Lower leg skin (tissue), 4 donors: Measurements from ENCODE around the gene ATP4A. TPM values are rescaled to one million over a fixed set of nuclear protein-coding genes. Genes with fewer than 3 reads are reported as not detected.

Experiments used
- DNase-seq, 2 donors: peaks; one replicate each; pipeline ENCODE4 v3.0.0-alpha.2; 2019; ENCODE audit warnings: low spot score in 2 of 2
- H3K4me3 ChIP-seq: fragments of 200-600 bp; sonication (generic); 2 replicates; pipeline ENCODE4 v1.5.1; 2017; ENCODE audit warnings: mild to moderate bottlenecking, low read depth; ENCODE audit not compliant: poor library complexity, severe bottlenecking
- CTCF ChIP-seq, 3 donors: fragments of 450-650 bp; IDR thresholded peaks; one replicate each; pipeline ENCODE4 v1.5.1; 2016; ENCODE audit warnings: antibody characterized with exemption in 3 of 3, mild to moderate bottlenecking in 3 of 3, moderate library complexity in 2 of 3
- POLR2A ChIP-seq, 2 donors: fragments of 450-650 bp; IDR thresholded peaks; one replicate each; pipeline ENCODE4 v1.6.1; 2016 to 2017; ENCODE audit warnings: antibody characterized with exemption in 2 of 2, mild to moderate bottlenecking in 1 of 2, moderate library complexity in 1 of 2
- WGBS, 2 donors: methylation state at CpG; one replicate each; pipeline ENCODE4 v1.1.5; 2018; 5-methylcytosine and 5-hydroxymethylcytosine counted together
- intact Hi-C: fragments of 100-400 bp; cut with DNase I; formaldehyde crosslinking; loops from one replicate; pipeline ENCODE4 v1.15.0; 2023; ENCODE audit warnings: low total_unique reads
- total RNA-seq, 4 donors: library from RNA; depleted of rRNA; stranded (reverse); fragments of >200 nt; gene quantifications; one replicate each; pipeline ENCODE4 v1.1.0, GENCODE V29; 2016

The ATP4A gene
- total RNA-seq, 4 donors from 2014 or later = not detected

- no peak overlapping the region for H3K4me3 ChIP-seq
- intact Hi-C loops = loop anchor here (5.0 kb wide), 1 partner anchor 505 kb away; no protein-coding TSS in a partner anchor
- 54 to 65% methylated on average over 2 of the region's 2 CpGs for WGBS, 2 donors
- TF ChIP-seq CTCF (IDR thresholded peaks at IDR 0.05) (no peak), POLR2A (IDR thresholded peaks at IDR 0.05) (no peak)
- DNase-seq = no peak
These were observed 682 bp downstream of the ATP4A start for GRCh38 chr19:35562776-35563175.

- TF ChIP-seq CTCF (IDR thresholded peaks at IDR 0.05) = no peak
- TF ChIP-seq POLR2A (IDR thresholded peaks at IDR 0.05) = no peak
- no peak overlapping the region for H3K4me3 ChIP-seq
- intact Hi-C loops = loop anchor here (5.0 kb wide), 1 partner anchor 505 kb away; no protein-coding TSS in a partner anchor
- 66 to 70% methylated on average over 14 to 17 of the region's 17 CpGs for WGBS, 2 donors
- no peak for DNase-seq
These were observed 1.1 kb downstream of the ATP4A start for GRCh38 chr19:35562336-35562735.

GRCh38 chr19:35561436-35561835 lies 2.0 kb downstream of the ATP4A start:
- no peak overlapping the region for H3K4me3 ChIP-seq
- WGBS, 2 donors = 83 to 87% methylated on average over 6 of the region's 6 CpGs
- intact Hi-C loops = loop anchor here (5.0 kb wide), 1 partner anchor 504 kb away; no protein-coding TSS in a partner anchor
- no peak for TF ChIP-seq CTCF (IDR thresholded peaks at IDR 0.05)
- no peak for TF ChIP-seq POLR2A (IDR thresholded peaks at IDR 0.05)
- no peak for DNase-seq

GRCh38 chr19:35560677-35561076 lies 2.8 kb downstream of the ATP4A start:
- intact Hi-C loops = loop anchor here (5.0 kb wide), 1 partner anchor 503 kb away; no protein-coding TSS in a partner anchor
- WGBS, 2 donors = 62 to 66% methylated on average over 6 of the region's 6 CpGs
- TF ChIP-seq POLR2A (IDR thresholded peaks at IDR 0.05) (no peak), CTCF (IDR thresholded peaks at IDR 0.05) (no peak)
- no peak for DNase-seq
- no peak overlapping the region for H3K4me3 ChIP-seq

GRCh38 chr19:35560271-35560670 lies 3.2 kb downstream of the ATP4A start:
- 87 to 92% methylated on average over 18 of the region's 18 CpGs for WGBS, 2 donors
- no peak for TF ChIP-seq POLR2A (IDR thresholded peaks at IDR 0.05)
- no peak for TF ChIP-seq CTCF (IDR thresholded peaks at IDR 0.05)
- no peak for DNase-seq
- no peak overlapping the region for H3K4me3 ChIP-seq
- intact Hi-C loops = loop anchor here (5.0 kb wide), 1 partner anchor 503 kb away; no protein-coding TSS in a partner anchor

- WGBS, 2 donors = 88 to 91% methylated on average over 23 of the region's 23 CpGs
- TF ChIP-seq POLR2A (IDR thresholded peaks at IDR 0.05) (no peak), CTCF (IDR thresholded peaks at IDR 0.05) (no peak)
- H3K4me3 ChIP-seq = no peak overlapping the region
- intact Hi-C loops = loop anchor here (5.0 kb wide), 1 partner anchor 502 kb away; no protein-coding TSS in a partner anchor
- DNase-seq = no peak
These were observed 3.7 kb downstream of the ATP4A start for GRCh38 chr19:35559781-35560180.
